Activated CD4-positive, alpha-beta T cell treated with anti-CD3 and anti-CD28 coated beads, Interleukin-2, amount 50 U/mL, for 24 hours (primary cell): ENCODE measurements around the gene XK.
A peak's percentile ranks its signal among the peaks of the same experiment; 100 is the strongest.

Experiments
- DNase-seq, 2 donors: peaks; one replicate each; pipeline ENCODE4 v3.0.0-alpha.2; 2020; ENCODE audit warnings: low read depth in 1 of 2, low spot score in 1 of 2

The XK gene

GRCh38 chrX:37679230-37679629 lies 6.4 kb upstream of the XK start:
- no peak for DNase-seq

GRCh38 chrX:37679888-37680287 lies 5.7 kb upstream of the XK start:
- no peak for DNase-seq

GRCh38 chrX:37684426-37684825 lies 1.2 kb upstream of the XK start:
- DNase-seq = no peak

- DNase-seq = no peak
Measured at GRCh38 chrX:37684973-37685372, 618 bp upstream of the XK start.

- no peak for DNase-seq
Measured at GRCh38 chrX:37686369-37686995, 891 bp downstream of the XK start.

GRCh38 chrX:37686996-37687395 lies 1.4 kb downstream of the XK start:
- DNase-seq = no peak

GRCh38 chrX:37690119-37690518 lies 4.5 kb downstream of the XK start:
- no peak for DNase-seq

- DNase-seq = no peak
Measured at GRCh38 chrX:37692918-37693317, 7.3 kb downstream of the XK start.

- DNase-seq = no peak
Measured at GRCh38 chrX:37697169-37697760, 11.7 kb downstream of the XK start.

- DNase-seq = no peak
Measured at GRCh38 chrX:37701588-37701987, 16.0 kb downstream of the XK start.

- no peak for DNase-seq
Measured at GRCh38 chrX:37711991-37712390, 26.4 kb downstream of the XK start.

- DNase-seq = no peak
Measured at GRCh38 chrX:37712458-37712857, 26.9 kb downstream of the XK start.

GRCh38 chrX:37714479-37714878 lies 28.9 kb downstream of the XK start:
- DNase-seq = no peak

GRCh38 chrX:37716602-37717001 lies 31.0 kb downstream of the XK start:
- DNase-seq = no peak

- no peak for DNase-seq
Measured at GRCh38 chrX:37717708-37718107, 32.1 kb downstream of the XK start.

- no peak for DNase-seq
Measured at GRCh38 chrX:37722595-37722994, 37.0 kb downstream of the XK start.

- DNase-seq = no peak
Measured at GRCh38 chrX:37726346-37726745, 40.8 kb downstream of the XK start.

GRCh38 chrX:37745354-37745753 lies 59.8 kb downstream of the XK start:
- peak; percentile 33 to 57 for DNase-seq

- DNase-seq = no peak
Measured at GRCh38 chrX:37745835-37746217, 60.2 kb downstream of the XK start.

- no peak for DNase-seq
Measured at GRCh38 chrX:37746218-37746941, 60.8 kb downstream of the XK start.

GRCh38 chrX:37746951-37747350 lies 61.4 kb downstream of the XK start:
- no peak for DNase-seq

- no peak for DNase-seq
Measured at GRCh38 chrX:37752281-37752680, 66.7 kb downstream of the XK start.

- no peak for DNase-seq
Measured at GRCh38 chrX:37752936-37753335, 67.3 kb downstream of the XK start.
